Astrocyte (in vitro differentiated cells and primary cell): ENCODE results near the gene PXMP4.

Source experiments
- CTCF ChIP-seq: IDR thresholded peaks from 2 replicates; pipeline ENCODE4 v1.5.1; 2011; ENCODE audit warnings: low read depth, mild to moderate bottlenecking, inconsistent platforms, low read length, moderate library complexity; ENCODE audit not compliant: insufficient read depth
- EZH2 ChIP-seq: IDR thresholded peaks from 2 replicates; pipeline ENCODE4 v1.6.1; 2012; ENCODE audit warnings: mild to moderate bottlenecking, low read length, inconsistent platforms; ENCODE audit not compliant: insufficient read depth

- TF ChIP-seq CTCF (no peak), EZH2 (no peak)
These were observed 8.7 kb downstream of the PXMP4 start for GRCh38 chr20:33711446-33711738.
